HG03097 (cell line): Measurements from ENCODE around the gene NT5C1B.

Experiments
- ATAC-seq: cut with Tn5 transposase; IDR thresholded peaks from one replicate; pipeline ENCODE4 v1.9.1; 2021; ENCODE audit not compliant: unreplicated experiment, low FRiP score

Gene NT5C1B

GRCh38 chr2:18518116-18519111, 71.0 kb downstream of the NT5C1B start:
- no peak for ATAC-seq

- no peak for ATAC-seq
Measured at GRCh38 chr2:18517386-18517785, 72.0 kb downstream of the NT5C1B start.

DNA sequence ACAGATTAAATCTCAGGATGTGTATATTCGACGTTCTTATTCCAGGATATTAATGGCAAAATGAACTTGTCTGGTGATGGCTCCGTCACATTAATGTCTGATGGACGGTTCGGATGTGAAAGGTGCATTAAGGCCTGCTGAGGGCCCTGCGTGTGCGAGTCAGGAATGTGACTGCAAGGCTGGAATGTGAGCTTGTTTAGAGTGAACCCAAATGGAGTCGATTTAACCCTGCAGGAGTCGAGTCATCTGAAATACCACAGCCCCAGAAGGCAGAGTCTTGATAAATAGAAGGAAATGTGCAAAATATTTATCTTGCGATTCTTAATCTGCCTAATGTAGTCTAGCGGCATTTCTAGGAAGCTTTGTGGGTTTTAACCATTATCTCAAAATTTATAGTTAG, 73.3 kb downstream of the NT5C1B start:
- no peak for ATAC-seq

DNA sequence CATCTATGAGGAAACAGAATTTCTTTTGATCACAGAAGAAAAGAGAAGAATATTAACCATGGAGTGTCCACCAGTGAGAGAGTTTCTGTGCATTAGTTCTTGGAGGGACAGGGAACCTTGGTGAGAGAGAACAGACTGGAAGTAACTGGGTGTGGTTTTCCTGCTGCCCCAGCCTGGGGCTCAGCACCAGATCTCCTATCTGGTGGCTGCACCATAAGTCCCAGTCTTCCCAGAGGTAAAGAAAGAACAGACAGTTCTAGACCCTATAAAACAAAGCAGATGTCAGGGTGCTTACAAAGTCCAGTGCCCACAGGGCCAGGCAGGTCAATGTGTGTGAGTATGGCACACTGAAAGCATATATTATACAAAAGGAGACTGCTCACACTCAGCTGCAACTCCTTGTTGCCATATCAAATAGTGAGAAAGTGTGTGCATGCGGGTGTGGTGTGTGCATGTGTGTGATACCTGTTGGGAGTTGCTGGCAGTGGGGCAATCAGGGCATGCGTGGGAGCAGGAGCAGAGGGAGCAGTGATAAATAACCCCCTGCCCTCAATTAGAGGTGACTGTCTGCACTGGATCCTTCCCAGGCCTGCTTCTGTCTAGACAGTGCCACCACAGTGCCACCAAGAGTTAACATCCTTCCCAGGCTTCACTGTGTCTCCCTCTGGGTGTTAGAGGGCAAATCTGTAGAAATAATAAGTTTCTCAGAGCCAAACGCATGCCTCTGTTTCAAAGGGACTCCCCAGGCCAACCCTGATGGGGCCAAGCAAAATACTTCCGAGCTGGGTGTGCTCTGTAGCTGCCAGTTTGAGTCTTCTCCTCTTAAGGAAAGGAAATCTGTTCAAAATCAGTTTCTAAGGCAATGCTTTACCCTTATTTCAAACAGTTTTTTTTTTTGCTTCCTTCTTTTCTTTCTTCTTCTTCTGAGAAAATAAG, 74.6 kb downstream of the NT5C1B start:
- ATAC-seq = no peak
